T-helper 2 cell treated with Interferon-gamma antibody and Interleukin-4, amounts not matched to agents 5 μg/mL and 100 μg/mL, for 36 hours (primary cell): Measurements from ENCODE around the gene HFE.
A peak's percentile ranks its signal among the peaks of the same experiment; 100 is the strongest.
"Not testable (repeated sequence)": the region's sequence is repeated elsewhere in the genome, so short reads cannot be mapped to it uniquely, and the experiment has no call there.

Source experiments
- DNase-seq: peaks from one replicate; pipeline ENCODE4 v3.0.0; 2021; ENCODE audit warnings: low spot score
- H3K27ac Mint-ChIP-seq: one replicate; pipeline ENCODE4 v1.8.0; 2021; ENCODE audit warnings: mild to moderate bottlenecking, mixed read lengths
- H3K27me3 Mint-ChIP-seq: one replicate; pipeline ENCODE4 v1.8.0; 2021; ENCODE audit warnings: low read depth, mixed read lengths
- H3K36me3 Mint-ChIP-seq: one replicate; pipeline ENCODE4 v1.8.0; 2021; ENCODE audit warnings: low read depth, mixed read lengths
- H3K4me1 Mint-ChIP-seq: one replicate; pipeline ENCODE4 v1.8.0; 2021; ENCODE audit warnings: low read depth, mixed read lengths
- H3K4me3 Mint-ChIP-seq: one replicate; pipeline ENCODE4 v1.8.0; 2022; ENCODE audit warnings: mild to moderate bottlenecking, moderate library complexity, mixed read lengths
- H3K9me3 Mint-ChIP-seq: one replicate; pipeline ENCODE4 v1.8.0; 2021; ENCODE audit warnings: mixed read lengths

HFE gene

DNA sequence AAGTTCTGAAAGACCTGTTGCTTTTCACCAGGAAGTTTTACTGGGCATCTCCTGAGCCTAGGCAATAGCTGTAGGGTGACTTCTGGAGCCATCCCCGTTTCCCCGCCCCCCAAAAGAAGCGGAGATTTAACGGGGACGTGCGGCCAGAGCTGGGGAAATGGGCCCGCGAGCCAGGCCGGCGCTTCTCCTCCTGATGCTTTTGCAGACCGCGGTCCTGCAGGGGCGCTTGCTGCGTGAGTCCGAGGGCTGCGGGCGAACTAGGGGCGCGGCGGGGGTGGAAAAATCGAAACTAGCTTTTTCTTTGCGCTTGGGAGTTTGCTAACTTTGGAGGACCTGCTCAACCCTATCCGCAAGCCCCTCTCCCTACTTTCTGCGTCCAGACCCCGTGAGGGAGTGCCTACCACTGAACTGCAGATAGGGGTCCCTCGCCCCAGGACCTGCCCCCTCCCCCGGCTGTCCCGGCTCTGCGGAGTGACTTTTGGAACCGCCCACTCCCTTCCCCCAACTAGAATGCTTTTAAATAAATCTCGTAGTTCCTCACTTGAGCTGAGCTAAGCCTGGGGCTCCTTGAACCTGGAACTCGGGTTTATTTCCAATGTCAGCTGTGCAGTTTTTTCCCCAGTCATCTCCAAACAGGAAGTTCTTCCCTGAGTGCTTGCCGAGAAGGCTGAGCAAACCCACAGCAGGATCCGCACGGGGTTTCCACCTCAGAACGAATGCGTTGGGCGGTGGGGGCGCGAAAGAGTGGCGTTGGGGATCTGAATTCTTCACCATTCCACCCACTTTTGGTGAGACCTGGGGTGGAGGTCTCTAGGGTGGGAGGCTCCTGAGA, at the start of gene HFE:
TSS of gene HFE (plus strand) at position 146 of the 832 bp plus-strand sequence. CDS start at position 158, 12 bp downstream.
- Mint-ChIP-seq H3K4me1 (peaks cover 30% of the 10 kb centered on the region), H3K27me3 (peaks cover 7% of the 10 kb centered on the region), H3K4me3 (peak within 1 kb of the TSS; percentile 80), H3K27ac (peak within 1 kb of the TSS; percentile 41), H3K9me3 (no peaks in the 10 kb centered on the region), H3K36me3 (no peaks in the 10 kb centered on the region)
- peak; percentile 23 for DNase-seq

DNA sequence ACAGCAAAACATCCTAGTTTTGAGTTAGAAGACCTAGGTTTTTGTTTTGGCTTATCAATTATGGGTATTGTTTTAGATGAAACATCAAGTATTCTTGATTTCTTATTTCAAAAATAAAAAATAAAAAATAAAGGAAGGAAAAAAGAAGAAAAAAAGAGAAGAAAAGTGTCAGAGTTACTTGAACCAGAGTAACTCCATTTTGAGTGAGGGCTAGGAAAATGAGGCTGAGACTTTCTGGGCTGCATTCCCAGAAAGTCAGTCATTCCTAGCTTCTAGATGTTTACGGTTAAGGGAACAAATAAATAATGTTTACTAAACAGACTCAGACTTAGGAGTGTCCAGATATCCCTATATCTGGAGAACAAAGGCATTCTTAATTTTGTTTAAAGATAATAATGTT, 45.3 kb upstream of the HFE start:
- no peaks in the 10 kb centered on the region for H3K9me3 Mint-ChIP-seq
- peaks cover 26% of the 10 kb centered on the region for H3K4me1 Mint-ChIP-seq
- H3K4me3 Mint-ChIP-seq = no peak overlapping the region
- no peak overlapping the region for H3K27ac Mint-ChIP-seq
- no peaks in the 10 kb centered on the region for H3K36me3 Mint-ChIP-seq
- H3K27me3 Mint-ChIP-seq = no peaks in the 10 kb centered on the region
- DNase-seq = no peak

DNA sequence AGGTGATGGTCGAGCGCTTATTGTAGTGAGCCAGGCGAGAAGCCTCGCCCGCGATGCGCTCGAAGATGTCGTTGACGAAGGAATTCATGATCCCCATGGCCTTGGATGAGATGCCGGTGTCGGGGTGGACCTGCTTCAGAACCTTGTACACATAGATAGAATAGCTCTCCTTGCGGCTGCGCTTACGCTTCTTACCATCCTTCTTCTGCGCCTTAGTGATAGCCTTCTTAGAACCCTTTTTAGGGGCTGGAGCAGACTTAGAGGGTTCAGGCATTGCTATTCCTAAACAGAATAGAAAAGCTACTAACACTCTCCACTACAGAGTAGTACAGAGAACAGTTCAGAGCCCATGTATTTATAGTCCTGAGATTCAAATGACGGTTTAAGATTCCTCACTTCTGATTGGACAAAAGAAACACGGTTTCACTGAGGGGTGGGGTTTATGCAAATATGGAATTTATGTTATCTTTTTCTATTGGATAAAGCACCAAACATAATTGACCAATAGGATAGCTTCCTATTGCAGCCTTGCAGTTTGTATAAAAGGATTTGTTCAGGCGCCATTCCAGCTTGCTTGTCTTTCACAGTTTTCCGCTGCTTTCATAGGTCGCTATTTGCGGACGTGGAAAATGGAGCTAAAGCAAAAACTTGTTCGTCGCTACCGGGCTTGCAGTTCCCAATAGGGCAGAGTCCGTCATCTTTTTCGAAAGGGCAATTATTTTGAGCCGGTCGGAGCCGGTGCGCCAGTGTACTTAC, 43.7 kb upstream of the HFE start:
- Mint-ChIP-seq H3K4me1 (peaks cover 33% of the 10 kb centered on the region), H3K27ac (peak overlapping the region; percentile 99), H3K27me3 (no peaks in the 10 kb centered on the region), H3K4me3 (peak overlapping the region; percentile 90), H3K9me3 (no peaks in the 10 kb centered on the region), H3K36me3 (no peaks in the 10 kb centered on the region)
- peak; percentile 77 for DNase-seq

DNA sequence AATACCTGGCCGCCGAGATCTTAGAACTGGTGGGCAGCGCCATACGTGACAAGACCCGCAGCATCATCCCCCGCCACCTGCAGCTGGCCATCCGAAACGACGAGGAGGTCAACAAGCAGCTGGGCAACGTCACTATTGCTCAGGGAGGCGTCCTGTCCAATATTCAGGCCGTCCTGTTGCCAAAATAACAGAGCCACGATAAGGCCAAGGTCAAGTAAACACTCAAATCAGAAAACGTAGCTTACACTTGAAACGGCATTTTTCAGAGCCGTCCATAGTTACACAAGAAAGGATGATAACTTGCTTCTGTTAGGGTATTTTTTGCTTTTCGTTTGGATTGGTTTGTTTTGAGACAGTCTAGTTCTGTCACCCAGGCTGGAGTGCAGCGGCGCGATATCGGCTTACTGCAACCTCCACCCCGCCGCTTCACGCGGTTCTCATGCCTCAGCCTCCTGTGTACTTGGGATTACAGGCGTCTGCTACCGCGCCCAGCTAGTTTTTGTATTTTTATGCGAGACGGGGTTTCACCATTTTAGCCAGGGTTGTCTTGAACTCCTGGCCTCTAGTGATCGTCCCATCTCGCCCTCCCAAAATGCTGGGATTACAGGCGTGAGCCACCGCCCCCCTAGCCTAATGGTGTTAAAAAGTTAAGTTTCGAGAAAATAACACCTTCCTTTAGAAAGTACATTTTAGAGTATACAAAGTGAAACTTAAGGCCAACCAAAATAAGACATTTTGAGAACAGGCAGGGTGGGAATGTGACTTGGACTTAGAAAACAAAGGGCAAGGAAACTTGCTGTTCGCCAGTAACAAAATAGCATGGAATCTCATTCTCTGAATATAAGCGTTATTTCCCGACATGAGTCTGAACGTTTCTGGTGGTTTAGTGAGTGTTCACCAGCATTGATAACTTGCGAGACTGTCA, 42.8 kb upstream of the HFE start:
- H3K4me3 Mint-ChIP-seq = peak overlapping the region; percentile 90
- H3K9me3 Mint-ChIP-seq = no peaks in the 10 kb centered on the region
- peak overlapping the region; percentile 99 for H3K27ac Mint-ChIP-seq
- H3K4me1 Mint-ChIP-seq = peaks cover 39% of the 10 kb centered on the region
- DNase-seq = no peak
- no peaks in the 10 kb centered on the region for H3K27me3 Mint-ChIP-seq
- no peaks in the 10 kb centered on the region for H3K36me3 Mint-ChIP-seq

GRCh38 chr6:26045065-26045927, 41.9 kb upstream of the HFE start:
- no peaks in the 10 kb centered on the region for H3K27me3 Mint-ChIP-seq
- H3K4me1 Mint-ChIP-seq = peaks cover 39% of the 10 kb centered on the region
- no peaks in the 10 kb centered on the region for H3K36me3 Mint-ChIP-seq
- H3K27ac Mint-ChIP-seq = peak overlapping the region; percentile 99
- peak; percentile 82 for DNase-seq
- peak overlapping the region; percentile 90 for H3K4me3 Mint-ChIP-seq
- no peaks in the 10 kb centered on the region for H3K9me3 Mint-ChIP-seq

DNA sequence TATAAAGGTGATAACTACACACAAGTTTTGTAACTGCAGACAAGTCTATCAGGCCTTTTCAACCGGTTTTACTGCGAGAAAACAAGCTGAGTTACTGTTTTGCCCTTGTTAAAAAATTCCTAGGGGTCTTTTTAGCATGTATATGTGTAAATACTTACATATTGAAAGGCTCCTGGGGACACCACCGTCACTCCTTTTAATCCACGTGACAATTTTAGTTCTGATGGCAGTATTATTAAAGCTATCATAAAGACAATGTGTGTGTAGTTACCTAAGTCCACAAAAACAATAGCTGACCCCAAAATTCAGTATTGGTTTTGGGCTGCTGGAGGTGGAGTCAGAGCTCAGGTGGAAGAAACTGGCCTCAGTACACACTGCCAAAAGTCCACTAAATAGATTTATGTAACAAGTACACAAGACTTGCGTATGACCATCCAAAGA, 41.3 kb upstream of the HFE start:
- DNase-seq = no peak
- Mint-ChIP-seq H3K27ac (peak overlapping the region; percentile 99), H3K36me3 (no peaks in the 10 kb centered on the region), H3K4me3 (peak overlapping the region; percentile 90), H3K27me3 (no peaks in the 10 kb centered on the region), H3K9me3 (no peaks in the 10 kb centered on the region), H3K4me1 (peaks cover 39% of the 10 kb centered on the region)

DNA sequence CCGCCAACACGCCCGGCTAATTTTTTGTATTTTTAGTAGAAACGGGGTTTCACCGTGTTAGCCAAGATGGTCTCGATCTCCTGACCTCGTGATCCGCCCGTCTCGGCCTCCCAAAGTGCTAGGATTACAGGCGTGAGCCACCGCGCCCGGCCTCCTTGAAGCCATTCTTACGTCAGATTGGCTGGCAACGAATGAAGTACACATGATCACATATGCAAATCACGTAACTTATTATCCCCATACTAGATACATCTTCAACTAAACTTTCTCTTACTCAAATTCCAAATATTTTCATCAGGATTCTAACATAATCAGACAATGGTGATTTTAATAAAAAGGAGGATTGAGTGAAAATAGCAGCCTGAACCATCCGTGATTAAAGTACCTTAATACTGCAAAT, 39.9 kb upstream of the HFE start:
- Mint-ChIP-seq H3K4me1 (peaks cover 43% of the 10 kb centered on the region), H3K4me3 (peak overlapping the region; percentile 29)
- H3K36me3 Mint-ChIP-seq, H3K27ac Mint-ChIP-seq, DNase-seq, H3K9me3 Mint-ChIP-seq, H3K27me3 Mint-ChIP-seq: not testable (repeated sequence)

DNA sequence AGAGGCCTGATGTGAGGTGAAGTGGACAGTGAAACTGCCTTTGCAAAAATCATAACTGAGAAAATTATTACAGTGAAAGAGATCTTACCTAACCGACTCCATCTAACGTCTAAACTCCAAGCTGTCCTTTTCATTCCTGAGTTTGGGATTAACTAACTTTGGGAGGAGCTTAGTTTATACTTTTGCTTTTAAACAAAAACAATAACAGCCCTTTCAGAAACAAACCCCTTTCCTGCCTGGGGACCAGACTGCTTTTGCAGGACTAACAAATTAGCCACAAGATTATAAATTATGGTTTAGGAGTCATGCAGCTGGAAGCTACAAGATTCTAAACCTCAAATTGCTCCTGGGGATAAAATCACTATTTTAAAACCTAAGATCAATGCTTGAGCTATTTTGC, 38.6 kb upstream of the HFE start:
- DNase-seq = no peak
- no peak overlapping the region for H3K27ac Mint-ChIP-seq
- no peaks in the 10 kb centered on the region for H3K27me3 Mint-ChIP-seq
- no peaks in the 10 kb centered on the region for H3K9me3 Mint-ChIP-seq
- no peak overlapping the region for H3K4me3 Mint-ChIP-seq
- no peaks in the 10 kb centered on the region for H3K36me3 Mint-ChIP-seq
- H3K4me1 Mint-ChIP-seq = peaks cover 37% of the 10 kb centered on the region

DNA sequence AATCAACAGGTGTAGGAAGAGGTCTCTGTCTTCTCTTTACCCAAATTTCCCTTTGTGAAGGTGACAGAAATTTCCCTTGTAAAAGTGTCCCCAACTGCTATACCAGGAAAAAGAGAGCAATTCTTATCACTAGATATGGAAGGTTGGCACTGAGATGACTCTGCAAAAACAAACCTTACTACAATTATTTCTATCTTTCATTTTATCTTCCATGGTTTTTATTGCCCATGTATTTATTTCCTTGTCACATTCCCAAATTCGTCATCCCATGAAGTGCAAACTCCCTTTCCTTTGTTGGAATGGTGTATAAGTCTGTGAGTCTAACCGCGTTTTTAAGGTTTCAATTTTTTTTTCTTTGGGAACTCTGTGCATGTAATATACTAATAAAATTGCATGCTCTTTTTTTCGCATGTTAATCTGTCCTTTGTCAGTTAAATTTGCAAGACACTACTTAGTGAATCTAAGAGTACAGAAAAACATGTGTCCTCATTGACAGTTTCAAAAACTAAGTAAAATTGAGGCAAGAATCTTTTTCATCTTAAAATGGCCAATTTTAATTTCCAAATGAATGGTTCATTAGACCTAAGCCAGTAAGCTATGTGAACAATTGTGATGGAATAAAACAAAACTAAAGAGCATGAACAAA, 35.4 kb upstream of the HFE start:
- peaks cover 6% of the 10 kb centered on the region for H3K36me3 Mint-ChIP-seq
- no peak for DNase-seq
- H3K9me3 Mint-ChIP-seq = no peaks in the 10 kb centered on the region
- H3K27me3 Mint-ChIP-seq = peaks cover 12% of the 10 kb centered on the region
- H3K4me1 Mint-ChIP-seq = peaks cover 36% of the 10 kb centered on the region
- H3K27ac Mint-ChIP-seq = no peak overlapping the region
- H3K4me3 Mint-ChIP-seq = no peak overlapping the region

DNA sequence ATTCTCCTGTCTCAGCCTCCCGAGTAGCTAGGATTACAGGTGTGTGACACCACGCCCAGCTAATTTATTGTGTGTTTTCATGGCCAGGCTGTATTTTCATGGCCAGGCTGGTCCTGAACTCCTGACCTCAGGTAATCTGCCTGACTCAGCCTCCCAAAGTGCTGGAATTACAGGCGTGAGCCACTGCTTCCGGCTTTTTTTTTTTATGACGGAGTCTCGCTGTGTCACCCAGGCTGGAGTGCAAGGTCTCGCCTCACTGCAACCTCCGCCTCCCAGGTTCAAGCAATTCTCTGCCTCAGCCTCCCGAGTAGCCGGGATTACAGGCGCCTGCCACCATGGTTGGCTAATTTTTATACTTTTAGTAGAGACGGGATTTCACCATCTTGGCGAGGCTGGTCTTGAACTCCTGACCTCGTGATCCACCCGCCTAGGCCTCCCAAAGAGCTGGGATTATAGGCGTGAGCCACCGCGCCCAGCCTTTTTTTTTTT, 34.4 kb upstream of the HFE start:
- H3K27ac Mint-ChIP-seq = peak overlapping the region; percentile 63

DNA sequence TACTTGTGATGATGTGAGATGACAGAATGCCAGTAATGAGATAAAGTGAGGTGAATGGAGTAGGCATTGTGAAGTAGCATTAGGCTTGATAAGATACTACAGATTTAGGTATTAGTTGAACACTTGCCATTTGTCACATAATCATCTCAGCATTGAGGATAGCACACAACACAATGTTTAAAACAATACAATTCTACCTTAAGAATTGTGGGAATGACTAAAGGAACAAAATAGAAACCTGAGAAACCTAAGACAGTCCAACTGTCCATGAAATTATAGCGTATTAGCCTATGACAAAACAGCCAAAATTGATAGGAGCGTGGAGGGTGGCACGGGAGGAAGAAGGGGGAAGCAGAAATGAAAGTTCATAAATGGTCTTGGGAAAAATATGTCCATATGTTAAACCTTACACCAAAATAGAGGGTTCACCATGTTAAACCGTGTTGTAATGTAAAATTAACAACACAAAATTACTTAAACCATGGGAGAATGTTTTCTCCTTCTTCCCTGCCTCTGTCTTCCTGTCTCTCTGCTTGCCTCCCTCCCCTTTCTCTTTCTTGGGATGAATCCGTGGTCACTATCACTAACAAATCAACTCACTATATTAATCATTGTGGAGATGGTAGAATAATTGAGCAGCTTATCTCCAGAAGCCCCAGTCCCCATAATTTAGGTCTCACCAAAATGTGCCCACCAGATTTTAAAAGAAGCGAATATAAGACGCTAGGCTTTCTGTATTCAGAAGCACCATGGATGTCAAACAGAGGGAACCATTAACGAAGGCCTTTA, 33.0 kb upstream of the HFE start:
- H3K4me1 Mint-ChIP-seq = peaks cover 32% of the 10 kb centered on the region
- H3K36me3 Mint-ChIP-seq = peaks cover 6% of the 10 kb centered on the region
- no peaks in the 10 kb centered on the region for H3K9me3 Mint-ChIP-seq
- peak overlapping the region; percentile 100 for H3K27ac Mint-ChIP-seq
- peaks cover 12% of the 10 kb centered on the region for H3K27me3 Mint-ChIP-seq
- DNase-seq = no peak
- H3K4me3 Mint-ChIP-seq = peak overlapping the region; percentile 96

More for the DNA sequence above, 34.4 kb upstream of the HFE start:
- not testable (repeated sequence) for H3K9me3 Mint-ChIP-seq, H3K36me3 Mint-ChIP-seq, DNase-seq
- H3K4me3 Mint-ChIP-seq = peak overlapping the region; percentile 96
- peaks cover 38% of the 10 kb centered on the region for H3K4me1 Mint-ChIP-seq
- H3K27me3 Mint-ChIP-seq = peaks cover 12% of the 10 kb centered on the region
